SW 1271 (cell line): Measurements from ENCODE around the gene FAM107B.
"Not testable (repeated sequence)": the region's sequence is repeated elsewhere in the genome, so short reads cannot be mapped to it uniquely, and the experiment has no call there.

Source experiments
- DNase-seq, 2 experiments: peaks; one replicate each; lab custom pipeline; 2025; lab: John Stamatoyannopoulos, UW

The FAM107B gene

DNA sequence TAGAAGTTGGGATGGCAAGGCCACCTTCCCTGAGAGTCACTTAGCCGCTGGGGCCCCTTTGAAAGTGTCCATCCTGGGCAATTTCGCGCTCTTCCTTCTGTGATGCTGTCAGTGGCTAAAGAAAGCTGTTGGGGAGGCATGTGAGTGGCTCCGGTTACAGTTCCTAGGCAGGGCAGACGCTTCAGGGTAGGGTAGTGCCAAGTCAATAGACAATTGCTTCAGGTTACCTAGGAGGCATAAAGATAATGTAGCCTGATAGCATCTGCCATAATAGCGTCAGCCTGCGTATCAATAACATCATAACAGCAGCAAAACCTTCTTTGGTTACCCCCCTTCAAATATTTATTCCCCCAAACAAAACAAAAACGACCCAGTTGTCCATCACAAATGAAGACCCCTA is at the start of gene FAM107B:
TSS of gene FAM107B (minus strand) at position 101 of the 400 bp plus-strand sequence. CDS start 234 bp downstream, outside the sequence.
- DNase-seq: no peak

DNA sequence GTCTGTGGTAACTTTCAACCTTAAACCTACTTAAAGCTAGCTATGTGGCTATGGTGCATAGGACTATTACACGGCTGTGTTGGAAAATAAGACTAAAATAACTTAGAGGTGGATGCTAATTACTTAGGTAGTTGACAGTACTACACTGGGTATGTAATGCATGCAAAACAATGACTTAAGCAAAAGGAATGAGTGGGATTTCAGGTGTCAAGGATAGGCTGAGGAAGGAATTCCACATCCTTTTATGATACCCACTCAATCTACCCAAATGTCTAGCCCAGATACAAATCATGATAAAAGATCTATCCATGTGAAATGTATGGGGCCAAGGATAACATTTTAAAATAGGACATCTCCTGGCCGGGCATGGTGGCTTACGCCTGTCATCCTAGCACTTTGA is 49.3 kb upstream of the FAM107B start:
- no peak for DNase-seq

DNA sequence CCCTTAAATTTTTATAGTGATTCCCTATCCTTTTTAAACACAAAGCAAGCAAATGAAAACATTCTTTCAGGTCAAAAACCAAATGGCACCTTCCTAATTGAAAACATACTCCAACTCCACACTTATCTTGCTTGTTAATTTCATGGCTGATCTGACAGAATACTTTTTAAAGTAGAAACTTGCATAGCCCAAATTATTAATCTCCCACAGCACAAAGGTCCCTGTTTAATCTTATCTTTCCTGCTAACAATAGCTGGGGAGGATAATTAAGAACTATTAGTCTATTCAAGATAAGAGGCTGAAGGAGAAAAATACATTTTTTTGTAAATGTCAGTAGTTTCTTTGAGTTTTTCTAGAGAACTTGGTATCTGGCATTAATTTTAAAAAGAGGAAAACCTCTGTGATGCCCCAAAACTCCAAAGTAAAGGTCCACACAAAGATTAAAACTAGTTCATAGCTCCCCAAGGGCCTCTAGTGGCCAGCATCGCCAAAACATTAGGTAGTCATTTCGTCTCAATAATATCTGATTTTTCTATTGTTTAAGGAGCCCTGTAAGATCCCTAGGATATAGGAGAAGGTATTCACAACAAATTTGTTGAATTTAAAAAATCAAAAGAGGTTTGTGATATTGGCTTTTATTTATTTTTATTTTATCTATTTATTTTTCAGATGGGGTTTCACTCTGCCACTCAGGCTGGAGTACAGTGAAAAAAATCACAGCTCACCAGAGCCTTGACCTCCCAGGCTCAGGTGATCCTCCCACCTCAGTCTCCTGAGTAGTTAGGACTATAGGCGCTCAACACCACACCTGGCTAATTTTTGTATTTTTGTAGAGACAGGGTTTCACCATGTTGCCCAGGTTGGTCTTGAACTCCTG is 48.4 kb upstream of the FAM107B start:
- DNase-seq: peak in 1 of 2 experiments; percentile 37

DNA sequence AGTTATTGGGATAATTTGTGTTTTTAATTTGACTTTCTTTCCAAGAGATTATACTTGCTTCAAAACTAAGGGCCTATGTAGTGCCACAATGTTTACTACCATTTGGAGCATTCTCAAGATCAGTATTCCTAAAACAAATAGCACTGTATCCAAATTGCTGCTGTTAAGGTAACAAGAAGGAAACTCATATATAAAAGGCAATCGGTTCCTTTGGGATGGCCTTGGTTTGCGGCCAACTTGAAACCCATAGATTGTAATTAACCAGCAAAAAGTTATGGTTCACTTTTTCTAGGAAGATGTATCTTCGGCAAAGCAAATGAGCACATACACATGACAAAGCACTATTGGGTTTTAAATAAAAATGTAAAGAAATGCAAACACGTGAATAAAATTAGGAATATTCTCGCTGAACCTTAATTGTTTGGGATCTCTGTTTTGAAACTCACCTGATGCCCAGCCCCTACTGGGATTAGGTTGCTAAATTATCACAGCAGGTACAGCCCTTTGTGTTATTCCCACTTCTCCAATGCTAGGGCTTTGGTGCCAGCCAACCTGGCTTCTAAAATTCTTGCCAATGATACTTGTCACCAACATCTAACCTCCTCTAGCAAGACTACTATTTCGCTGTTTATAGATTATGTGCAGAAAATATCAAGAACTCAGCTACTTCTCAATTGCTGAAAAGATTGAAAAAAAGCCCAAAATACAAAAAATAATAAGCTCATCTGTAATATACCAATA is 47.1 kb upstream of the FAM107B start:
- DNase-seq: no peak

DNA sequence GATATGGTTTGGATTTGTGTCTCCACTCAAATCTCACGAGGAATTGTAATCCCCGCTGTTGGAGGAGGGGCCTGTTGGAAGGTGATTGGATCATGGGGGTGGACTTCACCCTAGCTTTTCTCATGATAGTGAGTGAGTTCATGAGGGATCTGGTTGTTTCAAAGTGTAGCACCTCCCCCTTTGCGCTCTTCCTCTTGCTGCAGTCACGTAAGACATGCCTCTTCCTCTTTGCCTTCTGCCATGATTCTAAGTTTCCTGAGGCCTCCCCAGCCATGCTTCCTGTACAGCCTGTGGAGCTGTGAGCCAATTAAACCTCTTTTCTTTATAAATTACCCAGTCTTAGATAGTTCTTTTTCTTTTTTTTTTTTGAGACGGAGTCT is 46.1 kb upstream of the FAM107B start:
- DNase-seq: no peak

DNA sequence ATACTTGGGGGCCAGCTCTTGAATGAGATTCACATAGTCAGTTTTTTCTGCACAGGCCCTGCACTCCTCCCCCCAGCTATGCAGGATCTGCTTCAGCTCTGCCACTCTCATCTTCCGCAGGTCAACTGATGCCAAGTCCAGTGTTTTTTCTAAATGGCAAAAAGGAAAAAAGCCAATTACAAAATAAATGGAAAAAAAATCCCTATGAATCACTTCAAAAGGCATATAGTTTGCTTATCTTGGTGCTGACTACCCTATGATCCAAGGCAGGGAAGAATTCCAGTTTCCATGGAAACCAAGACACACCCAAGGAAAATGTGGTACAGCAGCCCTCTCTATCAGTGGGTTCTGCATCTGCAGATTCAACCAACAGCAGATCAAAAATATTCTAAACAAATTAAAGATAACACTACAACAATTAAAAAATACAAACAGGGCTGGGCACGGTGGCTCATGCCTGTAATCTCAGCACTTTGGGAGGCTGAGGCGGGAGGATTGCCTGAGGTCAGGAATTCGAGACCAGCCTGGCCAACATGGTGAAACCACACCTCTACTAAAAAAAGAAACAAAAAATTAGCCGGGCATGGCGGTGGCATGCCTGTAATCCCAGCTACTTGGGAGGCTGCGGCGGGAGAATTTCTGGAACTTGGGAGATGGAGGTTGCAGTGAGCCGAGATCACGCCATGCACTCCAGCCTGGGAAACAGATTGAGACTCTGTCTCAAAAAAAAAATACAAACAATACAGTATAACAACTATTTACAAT is 45.5 kb upstream of the FAM107B start:
- DNase-seq: peak; percentile 11 to 46

DNA sequence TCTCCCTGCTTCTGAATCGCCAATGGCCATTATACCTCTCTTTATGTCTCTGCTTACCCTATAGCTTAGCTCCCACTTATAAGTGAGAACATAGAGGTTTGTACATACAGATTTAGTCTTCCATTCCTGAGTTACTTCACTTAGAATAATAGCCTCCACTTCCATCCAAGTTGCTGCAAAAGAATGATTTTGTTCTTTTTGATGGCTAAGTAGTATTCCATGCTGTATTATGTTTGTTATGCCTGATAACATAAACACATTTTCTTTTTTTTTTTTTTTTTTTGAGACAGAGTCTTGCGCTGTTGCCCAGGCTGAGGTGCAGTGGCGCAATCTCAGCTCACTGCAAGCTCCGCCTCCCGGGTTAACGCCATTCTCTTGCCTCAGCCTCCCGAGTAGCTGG is 42.0 kb upstream of the FAM107B start:
- DNase-seq: not testable (repeated sequence)

DNA sequence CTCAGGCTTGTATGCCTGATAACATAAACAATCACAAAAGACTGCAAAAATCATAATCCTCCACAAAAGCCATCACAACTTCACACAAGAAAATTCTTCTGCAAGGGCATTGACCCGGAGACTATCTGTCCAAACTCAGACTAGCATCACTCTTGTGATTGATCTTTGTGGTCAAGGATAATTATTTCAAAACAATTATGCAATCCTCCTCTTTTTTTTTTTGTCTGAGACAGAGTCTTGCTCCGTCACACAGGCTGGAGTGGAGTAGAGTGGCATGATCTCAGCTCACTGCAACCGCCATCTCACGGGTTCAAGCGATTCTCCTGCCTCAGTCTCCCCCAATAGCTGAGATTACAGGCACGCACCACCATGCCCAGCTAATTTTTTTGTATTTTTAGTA is 41.0 kb upstream of the FAM107B start:
- DNase-seq: no peak

DNA sequence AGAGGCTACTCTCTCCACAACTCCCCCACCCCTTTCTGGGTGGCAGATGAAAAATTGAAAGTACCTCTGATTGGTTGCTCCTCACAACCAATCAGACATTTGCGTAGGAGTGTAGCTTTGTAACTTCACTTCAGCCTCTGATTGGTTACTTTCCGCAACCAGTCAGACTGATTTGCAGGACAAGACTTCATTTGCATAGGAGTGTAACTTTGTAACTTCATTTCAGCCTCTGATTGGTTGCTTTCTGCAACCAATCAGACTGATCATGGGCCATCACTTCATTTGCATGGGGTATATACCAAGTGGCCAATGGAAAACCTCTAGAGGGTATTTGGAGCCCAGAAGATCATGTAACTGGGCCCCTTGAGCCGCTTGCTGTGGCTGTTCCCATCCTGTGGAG is 37.6 kb upstream of the FAM107B start:
- DNase-seq: no peak

DNA sequence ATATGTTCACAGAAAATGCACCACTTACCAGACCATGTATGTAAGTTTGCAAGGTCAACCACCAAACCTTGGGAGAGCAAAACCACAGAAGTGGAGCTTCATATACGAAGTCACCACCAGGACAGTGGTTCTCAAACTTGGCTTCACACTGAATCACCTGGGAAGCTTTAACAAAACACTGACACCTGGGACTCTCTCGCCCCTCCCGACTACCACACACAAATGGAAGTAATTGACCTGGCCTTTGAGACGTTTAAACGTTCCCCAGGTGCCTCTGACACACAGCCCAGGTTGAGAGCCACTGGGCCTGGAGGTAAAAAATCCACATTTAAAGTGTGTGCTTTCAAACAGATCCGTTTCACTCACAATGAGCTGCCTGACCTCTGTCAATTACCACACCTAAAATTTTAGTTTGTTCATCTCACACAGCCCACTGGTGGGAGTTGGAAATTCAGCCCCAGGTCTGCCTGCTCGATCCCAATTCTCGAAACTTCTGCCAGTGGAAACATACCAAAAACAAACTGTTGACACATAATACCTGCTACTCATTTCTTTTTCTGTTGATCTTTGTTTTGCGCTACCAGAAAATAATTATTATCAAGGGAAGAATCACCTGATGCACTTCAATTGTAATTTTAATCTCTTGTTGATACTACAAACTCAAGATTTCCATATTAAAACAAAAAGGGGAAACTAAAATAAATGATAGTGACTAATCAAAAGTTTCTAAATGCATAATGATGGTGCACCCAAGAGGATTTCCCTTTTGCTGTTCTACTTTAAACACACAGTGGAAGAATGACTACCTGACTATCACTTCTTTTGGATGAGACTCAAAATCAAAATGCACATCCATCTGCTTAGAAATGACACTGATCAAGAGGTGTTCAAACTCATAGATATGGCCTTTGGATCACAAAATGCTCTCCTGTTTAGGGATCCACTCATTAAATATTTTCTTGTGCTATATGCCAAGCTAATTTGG is 36.6 kb upstream of the FAM107B start:
- DNase-seq: no peak

DNA sequence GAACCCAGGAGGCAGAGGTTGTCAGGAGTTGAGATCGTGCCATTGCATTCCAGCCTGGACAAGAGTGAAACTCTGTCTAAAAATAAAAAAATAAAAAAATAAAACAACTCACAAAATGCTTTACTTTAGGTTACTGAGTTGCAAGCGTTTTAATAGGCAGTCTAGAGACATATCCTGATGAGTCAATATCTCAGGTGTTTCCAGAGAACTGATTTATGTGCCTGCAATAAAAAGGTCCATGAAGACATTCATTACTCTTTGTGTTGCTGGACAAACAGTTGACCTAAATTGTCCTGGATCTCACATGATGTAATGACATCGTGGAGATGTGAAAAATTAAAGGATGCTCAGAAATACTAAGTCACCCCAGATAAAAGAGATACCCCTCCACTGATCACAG is 31.6 kb upstream of the FAM107B start:
- DNase-seq: no peak

DNA sequence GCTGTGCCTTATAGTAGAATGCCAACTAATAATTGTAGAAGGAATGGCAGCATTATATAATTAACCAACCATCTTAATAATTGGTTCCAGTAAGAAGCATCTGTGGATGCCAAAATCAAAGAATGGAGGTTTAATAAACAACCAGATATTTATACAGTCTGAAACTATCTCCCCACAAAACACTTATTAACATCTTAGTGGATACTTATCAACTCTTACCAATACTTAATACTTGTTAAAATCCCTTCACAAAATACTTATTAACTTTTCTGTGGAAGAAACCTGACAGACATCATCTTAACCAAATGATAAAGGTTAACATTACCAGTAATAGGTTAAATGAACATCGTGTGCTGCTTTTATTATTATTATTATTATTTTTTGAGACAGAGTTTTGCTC is 29.1 kb upstream of the FAM107B start:
- no peak for DNase-seq

DNA sequence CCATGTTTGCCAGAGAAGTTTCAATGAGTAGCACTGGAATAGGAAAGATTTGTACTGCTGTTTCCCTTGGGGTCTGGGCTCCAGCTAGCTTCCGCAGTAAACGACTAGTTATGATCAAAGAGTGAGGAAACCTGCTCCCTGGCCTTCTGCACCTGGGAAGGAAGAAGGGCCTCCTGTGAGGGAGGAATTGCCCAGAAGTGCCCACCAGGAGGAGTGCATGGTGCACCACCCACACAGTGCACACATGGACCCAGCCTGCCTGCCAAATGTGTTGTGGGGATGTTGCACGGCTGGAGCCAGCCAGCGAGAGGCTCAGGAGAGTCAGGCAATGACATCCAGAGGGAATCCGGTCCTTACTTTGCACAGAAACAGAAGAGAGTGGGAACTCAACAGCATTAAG is 27.0 kb upstream of the FAM107B start:
- no peak for DNase-seq

DNA sequence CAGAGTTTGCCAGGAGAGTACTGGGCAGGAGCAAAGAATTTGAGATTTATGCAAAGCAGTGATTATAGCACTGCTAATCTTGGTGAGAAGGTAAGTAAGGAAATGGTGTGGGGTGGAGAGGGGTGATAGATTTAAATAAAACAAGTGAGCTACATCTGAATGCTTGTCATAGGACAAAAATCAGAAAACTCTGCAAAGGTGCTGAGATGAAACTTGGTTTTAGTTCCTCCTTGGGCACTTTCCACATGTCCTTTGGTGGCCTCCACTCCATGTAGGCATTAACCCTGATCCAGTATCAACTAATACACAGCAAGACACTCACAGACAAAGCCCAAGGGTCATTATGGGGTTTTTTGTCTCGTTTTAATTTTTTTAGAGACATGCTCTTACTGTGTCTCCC is 25.7 kb upstream of the FAM107B start:
- no peak for DNase-seq

DNA sequence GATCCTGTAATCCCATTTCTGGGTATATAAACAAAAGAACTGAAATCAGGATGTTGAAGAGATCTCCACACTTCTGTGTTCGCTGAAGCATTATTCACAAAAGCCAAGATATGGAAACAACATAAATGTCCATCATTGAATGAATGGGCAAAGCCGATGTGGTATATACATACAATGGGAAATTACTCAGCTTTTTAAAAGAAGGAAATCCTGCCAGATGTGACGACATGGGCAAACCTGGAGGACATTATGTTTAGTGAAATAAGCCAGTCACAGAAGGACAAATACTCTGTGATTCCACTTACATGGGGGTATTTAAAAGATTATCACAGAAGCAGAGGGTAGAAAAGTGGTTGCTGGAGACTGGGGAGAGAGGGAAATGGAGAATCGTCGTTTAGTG is 23.9 kb upstream of the FAM107B start:
- DNase-seq: no peak

DNA sequence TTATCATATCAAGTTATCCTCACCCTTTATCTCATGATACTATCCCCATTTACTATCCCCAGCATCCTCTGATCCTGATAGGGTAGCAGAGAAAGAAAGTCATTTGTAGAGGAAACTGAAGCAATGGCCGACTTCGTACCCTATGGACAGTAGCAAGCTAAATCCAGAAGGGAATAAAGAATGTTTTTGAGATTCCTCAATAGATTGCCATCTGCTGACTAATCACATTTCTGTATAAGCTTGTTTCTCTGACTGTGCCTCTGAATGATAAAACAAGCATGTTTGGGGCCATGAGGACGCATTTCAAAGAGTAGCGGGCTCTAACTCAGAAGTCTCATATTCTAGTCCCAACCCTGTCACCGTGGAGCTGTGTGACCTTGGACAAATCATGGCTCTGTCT is 13.2 kb upstream of the FAM107B start:
- no peak for DNase-seq

DNA sequence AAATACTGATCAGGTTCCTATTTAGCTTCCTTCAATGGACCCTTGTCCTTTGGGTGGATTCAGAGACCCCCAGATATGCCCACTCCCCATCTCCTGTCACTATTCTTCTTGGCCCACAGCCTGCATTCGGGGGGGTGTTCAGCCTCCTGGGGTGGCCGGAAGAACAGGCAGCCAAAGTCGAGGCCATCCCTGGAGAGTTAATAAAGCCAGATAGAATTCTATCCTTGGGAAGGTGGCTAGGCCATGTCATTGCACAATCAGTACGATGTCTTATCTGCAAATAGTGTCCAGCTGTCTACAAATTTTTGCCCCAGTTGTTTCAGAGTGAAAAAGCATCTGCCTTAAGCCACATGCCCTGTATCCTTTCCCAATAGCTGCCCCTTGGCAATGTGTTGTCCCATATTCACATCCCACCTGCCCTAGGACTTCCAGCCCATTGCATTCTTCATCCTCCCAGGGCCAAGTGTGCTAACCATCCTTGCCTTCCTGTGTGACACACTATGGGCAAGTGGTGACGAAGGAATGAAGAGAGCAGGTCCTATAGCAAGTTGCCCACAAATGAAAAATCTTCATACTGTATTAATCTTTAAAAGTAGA is 9.9 kb upstream of the FAM107B start:
- DNase-seq: no peak

DNA sequence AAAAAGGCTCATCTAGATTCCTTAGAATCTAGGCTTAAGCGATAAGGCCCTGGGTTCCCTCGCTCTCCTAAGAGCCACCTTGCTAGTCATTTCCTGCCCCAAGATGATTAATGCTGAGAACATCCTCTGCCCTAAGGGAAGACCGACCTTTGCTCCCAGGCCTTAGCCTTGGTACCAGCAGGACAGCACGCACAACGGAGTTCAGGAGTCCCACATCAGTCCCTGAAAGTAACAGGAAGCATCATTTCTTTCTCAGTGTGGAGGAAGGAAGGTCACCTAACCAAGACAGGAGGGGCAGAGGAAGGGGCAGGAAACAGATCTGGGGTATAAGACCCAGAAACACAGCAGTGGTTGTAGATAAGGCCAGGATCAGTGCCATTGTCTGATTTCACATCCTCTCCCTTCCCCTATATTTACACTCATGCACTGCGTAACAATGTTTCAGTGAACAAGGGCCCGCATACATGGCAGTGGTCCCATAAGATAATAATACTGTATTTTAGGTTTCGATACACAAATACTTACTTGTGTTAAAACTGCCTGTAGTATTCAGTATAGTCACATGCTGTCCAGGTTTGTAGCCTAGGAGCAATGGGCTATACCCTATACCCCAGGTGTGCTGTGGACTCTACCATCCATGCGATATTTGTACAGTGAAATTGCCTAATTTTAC is 8.1 kb upstream of the FAM107B start:
- peak; percentile 64 to 86 for DNase-seq

DNA sequence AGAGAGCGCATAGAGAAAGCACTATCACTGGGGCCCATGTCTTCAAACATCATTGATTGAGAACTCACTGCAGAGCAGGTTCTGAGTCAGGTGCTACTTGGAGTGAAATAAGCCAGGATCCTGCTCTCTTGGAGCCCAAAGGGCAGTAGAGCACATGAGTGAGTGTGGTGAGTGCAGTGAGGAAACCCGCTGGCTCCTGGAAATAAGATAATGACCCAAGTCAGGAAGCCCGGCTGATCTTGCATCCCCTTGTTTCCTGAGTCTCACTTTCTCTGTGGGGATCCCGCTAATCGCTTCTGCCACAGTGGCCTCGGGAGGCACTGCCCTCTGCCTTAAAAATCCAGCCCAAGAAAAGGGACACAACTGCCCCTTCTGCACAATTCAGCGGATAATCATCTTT is 7.1 kb upstream of the FAM107B start:
- no peak for DNase-seq

DNA sequence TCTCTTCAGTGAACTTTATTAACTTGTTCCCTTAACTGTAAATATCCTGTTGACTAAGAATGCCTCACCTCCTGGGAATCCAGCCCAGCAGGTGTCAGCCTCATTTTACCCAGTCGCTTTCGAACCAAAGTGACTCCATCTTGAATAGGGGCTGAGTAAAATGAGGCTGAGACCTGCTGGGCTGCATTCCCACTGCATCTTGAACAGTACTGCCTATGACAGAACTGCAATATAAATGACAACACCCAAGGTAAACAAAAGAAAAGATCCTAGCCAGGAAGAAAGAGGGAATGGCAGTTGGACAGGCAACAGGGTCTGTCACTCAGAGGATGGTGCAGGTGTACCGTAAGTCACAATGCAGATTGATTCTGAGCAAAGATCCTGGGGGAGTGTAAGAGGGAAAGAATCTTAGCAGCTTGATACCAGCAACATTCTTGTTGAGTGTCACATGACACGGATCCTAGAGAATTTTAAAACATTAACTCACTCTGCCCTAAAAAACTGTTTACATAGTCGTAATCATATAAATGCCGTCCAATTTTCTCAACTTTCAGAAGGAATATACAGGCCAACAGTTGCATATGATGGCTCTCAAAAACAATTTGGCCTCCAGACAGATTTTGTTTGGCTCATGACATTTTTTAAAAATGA is 4.4 kb upstream of the FAM107B start:
- no peak for DNase-seq
